GM19455 (cell line): Measurements from ENCODE around the gene MDGA2.

Source experiments
- ATAC-seq: cut with Tn5 transposase; IDR thresholded peaks from one replicate; pipeline ENCODE4 v1.9.1; 2021; ENCODE audit not compliant: unreplicated experiment

MDGA2 gene

GRCh38 chr14:47490766-47491165 is 184.6 kb downstream of the MDGA2 start:
- no peak for ATAC-seq

- no peak for ATAC-seq
These were observed 185.1 kb downstream of the MDGA2 start for GRCh38 chr14:47490353-47490752.

- no peak for ATAC-seq
These were observed 190.0 kb downstream of the MDGA2 start for GRCh38 chr14:47485421-47485820.

DNA sequence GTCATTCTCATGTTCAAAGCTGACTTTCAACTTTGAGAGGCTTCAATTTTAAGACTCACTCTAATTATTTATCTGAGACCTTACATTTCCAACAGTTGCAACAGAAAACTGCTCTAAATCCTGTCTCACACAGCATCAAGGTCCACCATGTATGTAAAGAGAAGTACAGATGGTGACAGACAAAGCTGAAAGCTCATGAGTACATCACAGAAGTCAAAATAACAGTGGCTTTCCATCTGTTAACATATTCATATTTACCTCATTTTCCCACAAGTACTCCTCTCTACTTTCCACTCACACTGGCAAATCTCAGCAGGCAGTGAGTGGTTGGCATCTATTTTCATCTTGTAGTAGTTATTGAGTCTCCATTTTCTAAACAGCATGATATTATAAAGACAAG is 192.0 kb downstream of the MDGA2 start:
- no peak for ATAC-seq

GRCh38 chr14:47471075-47471474 is 204.3 kb downstream of the MDGA2 start:
- ATAC-seq: no peak

- no peak for ATAC-seq
These were observed 208.5 kb downstream of the MDGA2 start for GRCh38 chr14:47466916-47467315.

DNA sequence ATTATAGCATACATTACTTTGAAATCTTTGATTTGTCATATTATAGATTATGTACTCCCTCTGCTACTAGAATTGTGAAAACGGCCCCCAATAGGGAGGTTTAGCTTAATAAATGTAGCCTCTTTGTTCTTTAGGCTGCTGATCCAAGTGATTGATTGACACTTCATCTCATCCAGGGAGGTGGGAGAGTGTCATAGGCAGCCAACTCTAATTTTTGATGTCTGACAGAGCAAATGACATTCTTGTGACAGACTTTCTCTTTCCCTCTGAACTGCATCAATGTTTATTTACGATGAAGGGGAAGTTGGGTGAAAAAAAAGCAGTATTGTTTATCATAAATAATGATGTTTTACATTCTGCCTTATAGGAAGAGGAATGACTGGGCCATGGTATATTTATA is 221.4 kb downstream of the MDGA2 start:
- ATAC-seq: no peak

DNA sequence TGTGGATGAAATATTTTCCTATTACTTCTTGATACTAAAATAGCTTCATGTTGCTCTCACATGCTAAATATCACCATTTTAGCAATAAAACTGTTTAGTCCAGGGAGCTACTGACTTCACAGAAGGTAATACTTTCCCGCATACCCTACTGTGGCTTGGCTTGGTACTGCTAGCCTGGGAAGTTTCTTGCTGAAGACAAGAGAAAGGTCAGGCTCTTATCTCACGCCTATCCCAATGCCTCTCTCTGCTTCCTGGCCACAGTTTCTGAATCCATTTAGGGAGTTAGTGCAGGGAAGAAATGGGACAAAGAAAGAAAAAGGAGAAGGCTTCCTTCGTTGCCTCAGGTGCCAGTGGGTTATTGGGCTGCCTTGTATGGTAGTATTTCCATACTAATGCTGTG is 228.3 kb downstream of the MDGA2 start:
- no peak for ATAC-seq

- ATAC-seq: no peak
These were observed 233.2 kb downstream of the MDGA2 start for GRCh38 chr14:47442211-47442610.

GRCh38 chr14:47439953-47440352 is 235.5 kb downstream of the MDGA2 start:
- ATAC-seq: no peak

- ATAC-seq: no peak
These were observed 236.7 kb downstream of the MDGA2 start for GRCh38 chr14:47438650-47439140.

GRCh38 chr14:47435331-47435965 is 240.0 kb downstream of the MDGA2 start:
- ATAC-seq: no peak

GRCh38 chr14:47427629-47428028 is 247.8 kb downstream of the MDGA2 start:
- ATAC-seq: no peak

GRCh38 chr14:47425302-47425701 is 250.1 kb downstream of the MDGA2 start:
- ATAC-seq: no peak

DNA sequence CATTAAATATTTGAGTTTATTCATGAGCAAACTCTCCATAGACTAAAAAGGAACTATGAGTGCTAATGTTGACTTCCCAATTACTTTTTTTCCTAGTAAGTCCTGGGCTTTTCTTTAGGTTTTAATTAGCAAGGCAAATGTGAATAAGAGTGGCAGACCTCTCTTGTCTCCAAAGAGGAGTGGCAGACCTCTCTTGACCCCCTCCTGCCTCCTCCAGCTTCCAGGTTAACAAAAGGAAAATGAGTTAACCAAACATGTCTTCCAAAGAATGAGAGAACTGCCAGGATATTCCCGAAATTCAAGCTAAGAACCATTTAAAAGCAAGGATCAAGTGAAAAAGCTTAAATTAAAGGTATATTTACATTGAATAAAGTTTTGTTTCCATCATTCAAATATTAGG is 253.2 kb downstream of the MDGA2 start:
- ATAC-seq: no peak

DNA sequence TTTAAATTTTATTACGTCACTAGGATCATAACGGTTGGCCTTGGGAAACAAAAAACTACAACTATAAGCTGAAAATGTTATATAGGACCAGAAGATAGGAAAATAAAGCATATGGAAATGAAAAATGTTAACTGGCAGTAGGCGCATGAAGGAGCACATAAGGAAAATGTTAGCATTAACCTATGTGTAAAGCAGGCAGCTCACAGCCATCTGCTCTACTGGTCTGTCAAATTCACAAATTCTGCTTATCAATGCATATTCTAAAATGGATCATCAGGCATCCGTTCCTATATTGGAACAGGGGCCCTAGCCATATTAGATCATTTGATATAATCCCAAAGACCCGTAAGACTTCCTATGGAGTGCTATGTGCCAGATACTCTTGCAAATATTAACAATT is 263.9 kb downstream of the MDGA2 start:
- no peak for ATAC-seq

GRCh38 chr14:47392326-47392725 is 283.1 kb downstream of the MDGA2 start:
- ATAC-seq: no peak

DNA sequence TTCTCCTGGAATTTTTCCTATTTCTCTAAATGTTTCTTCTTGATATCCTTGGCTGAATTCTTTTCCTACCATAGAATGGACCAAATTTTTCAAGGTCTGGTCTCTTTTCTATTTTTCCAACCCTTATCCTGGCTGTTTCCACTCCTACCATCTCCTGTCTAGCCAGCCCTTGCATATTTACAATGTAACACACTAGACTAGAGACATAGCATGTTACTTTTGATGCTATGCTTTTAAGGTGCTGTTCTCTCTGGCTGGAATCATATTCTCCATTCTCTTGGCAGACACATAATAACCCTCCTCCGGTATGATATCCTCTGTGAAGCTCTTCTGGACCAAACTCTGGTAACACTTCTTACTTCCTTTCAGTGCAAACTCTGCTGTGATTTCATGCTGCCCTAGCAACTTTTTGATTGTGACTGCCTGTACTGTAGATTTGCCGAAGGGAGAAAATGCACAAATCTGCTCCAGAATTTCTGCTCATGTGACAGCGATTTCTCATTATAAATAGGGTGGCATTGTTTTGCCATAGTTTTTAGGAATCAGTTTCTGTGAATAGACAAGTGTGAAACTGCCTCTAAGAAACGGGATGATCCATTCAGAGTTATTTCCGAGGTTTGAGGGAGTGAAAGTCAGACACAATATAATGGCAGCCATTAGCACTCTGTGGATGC is 284.4 kb downstream of the MDGA2 start:
- no peak for ATAC-seq

DNA sequence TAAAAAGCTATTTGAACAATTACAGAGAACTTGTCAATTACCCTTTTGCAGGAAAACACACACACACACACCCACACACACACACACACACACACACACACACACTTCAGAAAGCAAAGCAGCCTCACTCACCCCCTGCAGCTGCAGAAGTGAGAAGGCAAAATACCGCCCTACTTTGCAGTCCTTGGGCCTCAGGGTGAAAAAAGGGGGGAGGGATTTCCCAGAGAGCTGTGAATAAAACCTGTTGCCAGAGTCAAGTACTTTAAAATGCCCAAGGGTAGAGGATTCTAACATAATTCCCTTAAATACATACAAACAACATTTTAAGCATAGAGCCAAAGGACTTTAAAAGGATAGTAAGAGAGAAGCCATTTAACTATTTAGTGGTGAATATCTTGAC is 285.9 kb downstream of the MDGA2 start:
- ATAC-seq: no peak

DNA sequence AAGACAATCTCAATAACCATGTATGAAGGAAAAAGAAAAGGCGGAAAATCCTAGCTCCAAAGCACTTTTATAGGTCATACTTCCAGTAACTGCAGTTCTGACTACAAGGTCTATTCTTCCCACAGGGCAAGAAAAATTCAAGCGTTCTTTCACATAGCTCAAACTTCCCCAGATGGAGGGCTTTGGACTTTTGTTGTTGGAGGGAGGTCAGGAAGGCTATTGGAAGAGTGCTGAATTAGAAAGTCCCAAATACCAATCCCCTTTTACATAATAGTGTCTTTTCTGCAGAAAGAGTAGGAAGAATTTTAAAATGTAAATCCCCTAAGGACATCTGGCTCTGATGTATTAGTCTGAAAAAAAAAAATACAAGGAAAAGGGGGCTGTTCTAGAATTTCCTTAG is 309.4 kb downstream of the MDGA2 start:
- no peak for ATAC-seq

GRCh38 chr14:47365233-47365632 is 310.2 kb downstream of the MDGA2 start:
- ATAC-seq: no peak

DNA sequence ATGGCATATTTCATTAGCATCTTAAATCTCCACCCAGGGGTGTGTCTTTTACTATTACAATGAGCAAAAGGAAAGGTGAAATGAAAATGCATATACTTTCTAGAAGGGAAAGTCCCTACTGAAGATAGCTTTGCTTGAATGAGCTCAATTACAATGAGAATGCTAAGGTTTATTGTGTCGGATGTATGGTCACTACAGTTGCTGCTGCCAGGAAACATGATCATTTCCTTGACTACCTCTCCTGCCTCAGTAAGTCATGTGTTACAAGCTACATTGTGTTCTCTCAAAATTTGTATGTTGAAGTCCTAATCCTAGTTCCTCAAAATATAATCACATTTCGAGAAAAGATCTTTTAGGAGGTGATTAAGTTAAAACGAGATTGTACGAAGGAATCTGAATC is 322.2 kb downstream of the MDGA2 start:
- ATAC-seq: no peak

DNA sequence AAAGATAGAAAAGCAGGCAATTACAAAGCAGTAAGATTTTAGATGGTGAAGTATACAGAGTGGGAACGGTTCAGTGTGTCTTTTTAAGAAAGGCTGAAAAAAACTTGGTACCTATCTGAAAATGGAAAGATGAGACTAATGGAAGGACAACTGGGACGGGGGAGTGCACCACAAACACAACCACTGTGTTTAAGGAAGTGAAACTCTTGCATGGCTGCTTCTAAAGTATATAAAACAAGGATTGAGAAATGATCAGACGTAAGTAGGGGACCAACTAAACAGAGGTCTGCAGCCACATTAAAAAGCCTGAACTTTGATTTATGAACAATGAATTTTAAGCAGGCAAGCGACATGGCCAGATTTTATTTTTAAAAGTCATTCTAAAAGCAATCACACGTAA is 328.6 kb downstream of the MDGA2 start:
- ATAC-seq: no peak
